Measurements from ENCODE around the gene MRPL23.

Gene MRPL23

GRCh38 chr11:1953489-1954266, 6.5 kb downstream of the MRPL23 start:
- no peak overlapping the region for H3K9ac ChIP-seq (ENCODE audit: low read length)
- H3K4me3 ChIP-seq (ENCODE audit: low read length) = no peak overlapping the region
- no peaks in the 10 kb centered on the region for H3K36me3 ChIP-seq (ENCODE audit: control insufficient read depth, insufficient read depth, low read length)
- H3K4me1 ChIP-seq (ENCODE audit: control insufficient read depth, insufficient read depth, low read length) = no peaks in the 10 kb centered on the region
- no peaks in the 10 kb centered on the region for H3K9me3 ChIP-seq (ENCODE audit: control insufficient read depth, low read length)
- H3K27me3 ChIP-seq (ENCODE audit: control insufficient read depth, insufficient read depth, low read length) = no peaks in the 10 kb centered on the region

GRCh38 chr11:1958367-1958766, 11.2 kb downstream of the MRPL23 start:
- no peaks in the 10 kb centered on the region for H3K36me3 ChIP-seq (ENCODE audit: control insufficient read depth, insufficient read depth, low read length)
- H3K4me1 ChIP-seq (ENCODE audit: control insufficient read depth, insufficient read depth, low read length) = no peaks in the 10 kb centered on the region
- H3K9ac ChIP-seq (ENCODE audit: low read length) = no peak overlapping the region
- no peaks in the 10 kb centered on the region for H3K9me3 ChIP-seq (ENCODE audit: control insufficient read depth, low read length)
- no peak overlapping the region for H3K4me3 ChIP-seq (ENCODE audit: low read length)
- H3K27me3 ChIP-seq (ENCODE audit: control insufficient read depth, insufficient read depth, low read length) = no peaks in the 10 kb centered on the region

- H3K4me3 ChIP-seq (ENCODE audit: low read length) = no peak overlapping the region
- no peaks in the 10 kb centered on the region for H3K36me3 ChIP-seq (ENCODE audit: control insufficient read depth, insufficient read depth, low read length)
- H3K27me3 ChIP-seq (ENCODE audit: control insufficient read depth, insufficient read depth, low read length) = no peaks in the 10 kb centered on the region
- H3K4me1 ChIP-seq (ENCODE audit: control insufficient read depth, insufficient read depth, low read length) = no peaks in the 10 kb centered on the region
- H3K9me3 ChIP-seq (ENCODE audit: control insufficient read depth, low read length) = no peaks in the 10 kb centered on the region
- H3K9ac ChIP-seq (ENCODE audit: low read length) = no peak overlapping the region
Observed at GRCh38 chr11:1959786-1960185, 12.7 kb downstream of the MRPL23 start.

GRCh38 chr11:1963864-1964263, 16.7 kb downstream of the MRPL23 start:
- H3K4me1 ChIP-seq (ENCODE audit: control insufficient read depth, insufficient read depth, low read length) = no peaks in the 10 kb centered on the region
- no peak overlapping the region for H3K4me3 ChIP-seq (ENCODE audit: low read length)
- no peak overlapping the region for H3K9ac ChIP-seq (ENCODE audit: low read length)
- no peaks in the 10 kb centered on the region for H3K27me3 ChIP-seq (ENCODE audit: control insufficient read depth, insufficient read depth, low read length)
- no peaks in the 10 kb centered on the region for H3K9me3 ChIP-seq (ENCODE audit: control insufficient read depth, low read length)
- no peaks in the 10 kb centered on the region for H3K36me3 ChIP-seq (ENCODE audit: control insufficient read depth, insufficient read depth, low read length)

- Histone ChIP-seq H3K27me3 (ENCODE audit: control insufficient read depth, insufficient read depth, low read length) (no peaks in the 10 kb centered on the region), H3K36me3 (ENCODE audit: control insufficient read depth, insufficient read depth, low read length) (no peaks in the 10 kb centered on the region), H3K9me3 (ENCODE audit: control insufficient read depth, low read length) (no peaks in the 10 kb centered on the region), H3K4me3 (ENCODE audit: low read length) (no peak overlapping the region), H3K9ac (ENCODE audit: low read length) (no peak overlapping the region), H3K4me1 (ENCODE audit: control insufficient read depth, insufficient read depth, low read length) (no peaks in the 10 kb centered on the region)
Observed at GRCh38 chr11:1964348-1964747, 17.2 kb downstream of the MRPL23 start.

- Histone ChIP-seq H3K27me3 (ENCODE audit: control insufficient read depth, insufficient read depth, low read length) (no peaks in the 10 kb centered on the region), H3K9ac (ENCODE audit: low read length) (no peak overlapping the region), H3K4me1 (ENCODE audit: control insufficient read depth, insufficient read depth, low read length) (no peaks in the 10 kb centered on the region)
Observed at GRCh38 chr11:1964955-1965354, 17.8 kb downstream of the MRPL23 start.

GRCh38 chr11:1966531-1966930, 19.4 kb downstream of the MRPL23 start:
- no peaks in the 10 kb centered on the region for H3K9me3 ChIP-seq (ENCODE audit: control insufficient read depth, low read length)
- no peak overlapping the region for H3K9ac ChIP-seq (ENCODE audit: low read length)
- no peaks in the 10 kb centered on the region for H3K27me3 ChIP-seq (ENCODE audit: control insufficient read depth, insufficient read depth, low read length)
- no peaks in the 10 kb centered on the region for H3K36me3 ChIP-seq (ENCODE audit: control insufficient read depth, insufficient read depth, low read length)
- H3K4me3 ChIP-seq (ENCODE audit: low read length) = no peak overlapping the region
- no peaks in the 10 kb centered on the region for H3K4me1 ChIP-seq (ENCODE audit: control insufficient read depth, insufficient read depth, low read length)

More at GRCh38 chr11:1964955-1965354, 17.8 kb downstream of the MRPL23 start:
- Histone ChIP-seq H3K9me3 (ENCODE audit: control insufficient read depth, low read length) (no peaks in the 10 kb centered on the region), H3K36me3 (ENCODE audit: control insufficient read depth, insufficient read depth, low read length) (no peaks in the 10 kb centered on the region), H3K4me3 (ENCODE audit: low read length) (no peak overlapping the region)

GRCh38 chr11:1967641-1968225, 20.6 kb downstream of the MRPL23 start:
- Histone ChIP-seq H3K9ac (ENCODE audit: low read length) (no peak overlapping the region), H3K4me3 (ENCODE audit: low read length) (no peak overlapping the region), H3K36me3 (ENCODE audit: control insufficient read depth, insufficient read depth, low read length) (no peaks in the 10 kb centered on the region), H3K27me3 (ENCODE audit: control insufficient read depth, insufficient read depth, low read length) (no peaks in the 10 kb centered on the region), H3K9me3 (ENCODE audit: control insufficient read depth, low read length) (no peaks in the 10 kb centered on the region), H3K4me1 (ENCODE audit: control insufficient read depth, insufficient read depth, low read length) (no peaks in the 10 kb centered on the region)

GRCh38 chr11:1968454-1969002, 21.4 kb downstream of the MRPL23 start:
- no peaks in the 10 kb centered on the region for H3K36me3 ChIP-seq (ENCODE audit: control insufficient read depth, insufficient read depth, low read length)
- H3K9ac ChIP-seq (ENCODE audit: low read length) = no peak overlapping the region
- H3K27me3 ChIP-seq (ENCODE audit: control insufficient read depth, insufficient read depth, low read length) = no peaks in the 10 kb centered on the region
- no peaks in the 10 kb centered on the region for H3K4me1 ChIP-seq (ENCODE audit: control insufficient read depth, insufficient read depth, low read length)
- H3K9me3 ChIP-seq (ENCODE audit: control insufficient read depth, low read length) = no peaks in the 10 kb centered on the region
- H3K4me3 ChIP-seq (ENCODE audit: low read length) = no peak overlapping the region

GRCh38 chr11:1969035-1969434, 21.9 kb downstream of the MRPL23 start:
- Histone ChIP-seq H3K27me3 (ENCODE audit: control insufficient read depth, insufficient read depth, low read length) (no peaks in the 10 kb centered on the region), H3K36me3 (ENCODE audit: control insufficient read depth, insufficient read depth, low read length) (no peaks in the 10 kb centered on the region), H3K9ac (ENCODE audit: low read length) (no peak overlapping the region), H3K9me3 (ENCODE audit: control insufficient read depth, low read length) (no peaks in the 10 kb centered on the region), H3K4me1 (ENCODE audit: control insufficient read depth, insufficient read depth, low read length) (no peaks in the 10 kb centered on the region), H3K4me3 (ENCODE audit: low read length) (no peak overlapping the region)

- no peaks in the 10 kb centered on the region for H3K36me3 ChIP-seq (ENCODE audit: control insufficient read depth, insufficient read depth, low read length)
- H3K9ac ChIP-seq (ENCODE audit: low read length) = no peak overlapping the region
- no peaks in the 10 kb centered on the region for H3K9me3 ChIP-seq (ENCODE audit: control insufficient read depth, low read length)
- H3K4me1 ChIP-seq (ENCODE audit: control insufficient read depth, insufficient read depth, low read length) = no peaks in the 10 kb centered on the region
- no peaks in the 10 kb centered on the region for H3K27me3 ChIP-seq (ENCODE audit: control insufficient read depth, insufficient read depth, low read length)
- no peak overlapping the region for H3K4me3 ChIP-seq (ENCODE audit: low read length)
Observed at GRCh38 chr11:1969776-1970175, 22.6 kb downstream of the MRPL23 start.

- Histone ChIP-seq H3K9ac (ENCODE audit: low read length) (no peak overlapping the region), H3K36me3 (ENCODE audit: control insufficient read depth, insufficient read depth, low read length) (no peaks in the 10 kb centered on the region), H3K9me3 (ENCODE audit: control insufficient read depth, low read length) (no peaks in the 10 kb centered on the region), H3K4me1 (ENCODE audit: control insufficient read depth, insufficient read depth, low read length) (no peaks in the 10 kb centered on the region), H3K4me3 (ENCODE audit: low read length) (no peak overlapping the region), H3K27me3 (ENCODE audit: control insufficient read depth, insufficient read depth, low read length) (no peaks in the 10 kb centered on the region)
Observed at GRCh38 chr11:1970956-1971355, 23.8 kb downstream of the MRPL23 start.

Data from mucosa of stomach (tissue), 1 donor.